HCT116 (cell line): ENCODE results near the gene SPI1.

Source experiments
- ATF3 ChIP-seq: IDR thresholded peaks from 2 replicates; pipeline ENCODE4 v1.6.1; 2012
- CBX3 ChIP-seq: IDR thresholded peaks from 2 replicates; pipeline ENCODE4 v1.6.1; 2012; ENCODE audit warnings: low read depth
- CEBPB ChIP-seq: IDR thresholded peaks from 2 replicates; pipeline ENCODE4 v1.6.1; 2012; ENCODE audit warnings: low read depth
- CTCF ChIP-seq, 3 experiments: fragments of 200-600 bp in 1 of 3; sonication (generic) in 1 of 3; IDR thresholded peaks in 2 of 3; conservative IDR thresholded peaks in 1 of 3; 2 replicates each; pipeline ENCODE4 v1.5.1; 2012 to 2017; ENCODE audit warnings: low read depth in 2 of 3, low read length in 2 of 3, antibody characterized with exemption in 1 of 3, borderline replicate concordance in 1 of 3, control low read depth in 1 of 3, mild to moderate bottlenecking in 1 of 3, mixed read lengths in 1 of 3, mixed run types in 1 of 3, moderate library complexity in 1 of 3; ENCODE audit not compliant: insufficient read depth in 1 of 3
- EZH2 ChIP-seq: fragments of 200-600 bp; sonication (generic); IDR thresholded peaks from 2 replicates; pipeline ENCODE4 v1.6.1; 2017; ENCODE audit warnings: antibody characterized with exemption, mixed run types
- EZH2phosphoT487 ChIP-seq: fragments of 200-600 bp; IDR thresholded peaks from 2 replicates; pipeline ENCODE4 v1.6.1; 2018; ENCODE audit warnings: antibody characterized with exemption, borderline replicate concordance
- FOSL1 ChIP-seq: IDR thresholded peaks from 2 replicates; pipeline ENCODE4 v1.6.1; 2012; ENCODE audit warnings: low read depth
- MAX ChIP-seq: IDR thresholded peaks from 2 replicates; pipeline ENCODE4 v1.6.1; 2012
- POLR2A ChIP-seq: IDR thresholded peaks from 2 replicates; pipeline ENCODE4 v1.7.0; 2011; ENCODE audit warnings: borderline replicate concordance; ENCODE audit not compliant: insufficient read depth, insufficient read length; ENCODE audit errors: extremely low read depth
- TCF7L2 ChIP-seq: IDR thresholded peaks from 2 replicates; pipeline ENCODE4 v1.7.0; 2011; ENCODE audit warnings: borderline replicate concordance, inconsistent platforms; ENCODE audit not compliant: insufficient read depth, insufficient read length; ENCODE audit errors: extremely low read depth
- YY1 ChIP-seq: IDR thresholded peaks from 2 replicates; pipeline ENCODE4 v1.6.1; 2011; ENCODE audit warnings: low read length, low read depth, moderate library complexity, mild to moderate bottlenecking; ENCODE audit not compliant: insufficient replicate concordance; ENCODE audit errors: extremely low read depth
- ZFX ChIP-seq: fragments of 450-650 bp; IDR thresholded peaks from 2 replicates; pipeline ENCODE4 v1.6.1; 2017
- ZNF274 ChIP-seq: fragments of 200-500 bp; sonication (Bioruptor generic); IDR thresholded peaks from 2 replicates; pipeline ENCODE4 v1.6.1; 2014; ENCODE audit warnings: mild to moderate bottlenecking, low read depth, low read length, inconsistent platforms

- TF ChIP-seq ATF3, result no peak
- TF ChIP-seq ZFX, result no peak
- TF ChIP-seq CTCF (IDR thresholded peaks at IDR 0.05 in 2 of 3, conservative IDR thresholded peaks at IDR 0.05 in 1 of 3; ENCODE audit: borderline replicate concordance in 1 of 3, insufficient read depth in 1 of 3, low read depth in 2 of 3, low read length in 2 of 3), result no peak
- no peak for TF ChIP-seq CBX3
- no peak for TF ChIP-seq POLR2A
- no peak for TF ChIP-seq EZH2
- no peak for TF ChIP-seq CEBPB
- no peak for TF ChIP-seq MAX
- TF ChIP-seq TCF7L2, result no peak
- TF ChIP-seq FOSL1, result no peak
- no peak for TF ChIP-seq EZH2phosphoT487
- TF ChIP-seq YY1, result no peak
- no peak for TF ChIP-seq ZNF274
These were observed 36.3 kb upstream of the SPI1 start for GRCh38 chr11:47414685-47415070.
